Activated CD8-positive, alpha-beta T cell treated with anti-CD3 and anti-CD28 coated beads, Interleukin-2, amount 10 ng/mL, durations not matched to agents 7 days and 5 days (primary cell): ENCODE data around the gene IFRD1. TPM values are rescaled to one million over a fixed set of nuclear protein-coding genes. Genes with fewer than 3 reads are reported as not detected.

Experiments used
- ATAC-seq: fragments of 150-1000 bp; cut with Tn5 transposase; one replicate; pipeline ENCODE4 v1.10.0; 2021; ENCODE audit warnings: moderate library complexity
- CTCF ChIA-PET: fragments of 350-600 bp; sonication (Branson Sonifier 250); formaldehyde crosslinking; loops from one replicate; lab custom pipeline; 2021; ENCODE audit warnings: antibody characterized with exemption; lab: Charles Lee
- POLR2A ChIA-PET: fragments of 350-600 bp; sonication (Branson Sonifier 250); formaldehyde crosslinking; loops from one replicate; lab custom pipeline; 2021; ENCODE audit warnings: antibody characterized with exemption; lab: Charles Lee
- DNase-seq: peaks from one replicate; pipeline ENCODE4 v3.0.0-alpha.2; 2020
- H3K27ac Mint-ChIP-seq: one replicate; pipeline ENCODE4 v1.8.0; 2021; ENCODE audit warnings: mild to moderate bottlenecking, mixed read lengths
- H3K27me3 Mint-ChIP-seq: one replicate; pipeline ENCODE4 v1.8.0; 2021; ENCODE audit warnings: low read depth, mixed read lengths
- H3K36me3 Mint-ChIP-seq: one replicate; pipeline ENCODE4 v1.8.0; 2021; ENCODE audit warnings: low read depth, mixed read lengths
- H3K4me1 Mint-ChIP-seq: one replicate; pipeline ENCODE4 v1.8.0; 2021; ENCODE audit warnings: low read depth, mixed read lengths
- H3K4me3 Mint-ChIP-seq: one replicate; pipeline ENCODE4 v1.8.0; 2021; ENCODE audit warnings: mild to moderate bottlenecking, mixed read lengths
- H3K9me3 Mint-ChIP-seq: one replicate; pipeline ENCODE4 v1.8.0; 2022; ENCODE audit warnings: mixed read lengths; ENCODE audit not compliant: insufficient read depth
- total RNA-seq, 2 experiments: library from RNA; stranded (reverse); gene quantifications; one replicate each; pipeline ENCODE4 v1.2.3, GENCODE V29; 2021

IFRD1 gene
- total RNA-seq, 2 experiments from 2014 or later: 40.1 to 42.5 TPM

DNA sequence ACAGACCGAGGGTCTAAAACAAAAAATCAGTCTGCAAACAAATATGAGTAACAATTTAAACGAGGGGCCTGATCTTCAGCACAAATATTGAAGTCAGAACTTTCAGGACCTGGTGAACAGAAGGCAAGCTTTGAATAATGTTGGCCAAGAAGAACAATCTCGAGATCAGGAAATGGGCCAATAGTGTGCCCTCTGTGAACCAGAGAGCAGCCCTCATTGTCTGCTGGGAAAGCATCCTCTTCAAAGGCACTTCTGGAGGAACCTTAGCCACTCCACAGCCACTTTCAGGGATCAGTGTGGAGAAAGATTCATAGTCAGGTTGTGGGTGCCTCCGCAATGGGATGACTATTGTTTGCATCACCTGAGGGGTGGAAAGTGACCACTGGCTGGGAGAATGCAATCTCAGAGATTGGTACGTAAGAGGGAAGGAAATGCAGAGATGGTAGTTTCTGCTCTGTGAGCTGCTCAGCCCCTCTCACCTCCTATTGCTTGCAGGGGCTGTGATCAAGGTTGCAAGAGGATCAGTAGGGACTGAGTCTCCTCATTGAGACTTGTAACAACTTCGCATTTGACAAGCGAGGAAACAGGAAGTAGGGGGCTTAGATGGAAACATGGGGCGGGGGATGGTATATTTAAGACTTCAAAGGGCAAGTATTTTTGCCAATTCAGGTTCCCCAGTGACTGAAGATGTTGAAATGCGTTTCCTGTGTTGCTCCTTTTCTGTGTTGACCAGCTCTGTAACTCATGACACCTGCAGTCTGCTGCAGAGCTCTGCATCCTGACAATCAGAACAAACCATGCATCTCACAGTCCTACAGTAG lies 28.4 kb upstream of the IFRD1 start:
- no peaks in the 10 kb centered on the region for H3K36me3 Mint-ChIP-seq
- H3K4me1 Mint-ChIP-seq: peaks cover 23% of the 10 kb centered on the region
- POLR2A ChIA-PET: interaction anchor here (0.6 to 2.2 kb wide), 3 partner anchors 28 to 139 kb away, joined by 3 to 18 read pairs (median 7); partner anchors contain the start of gene IFRD1
- CTCF ChIA-PET: interaction anchor here (0.6 to 3.9 kb wide), 5 partner anchors 21 to 125 kb away, joined by 3 to 14 read pairs (median 3); partner anchors contain the start of gene IFRD1
- no peaks in the 10 kb centered on the region for H3K27me3 Mint-ChIP-seq
- DNase-seq (peak; percentile 33), ATAC-seq (peak; percentile 65)
- H3K4me3 Mint-ChIP-seq: no peak overlapping the region
- peak overlapping the region; percentile 43 for H3K27ac Mint-ChIP-seq
- H3K9me3 Mint-ChIP-seq: no peaks in the 10 kb centered on the region

DNA sequence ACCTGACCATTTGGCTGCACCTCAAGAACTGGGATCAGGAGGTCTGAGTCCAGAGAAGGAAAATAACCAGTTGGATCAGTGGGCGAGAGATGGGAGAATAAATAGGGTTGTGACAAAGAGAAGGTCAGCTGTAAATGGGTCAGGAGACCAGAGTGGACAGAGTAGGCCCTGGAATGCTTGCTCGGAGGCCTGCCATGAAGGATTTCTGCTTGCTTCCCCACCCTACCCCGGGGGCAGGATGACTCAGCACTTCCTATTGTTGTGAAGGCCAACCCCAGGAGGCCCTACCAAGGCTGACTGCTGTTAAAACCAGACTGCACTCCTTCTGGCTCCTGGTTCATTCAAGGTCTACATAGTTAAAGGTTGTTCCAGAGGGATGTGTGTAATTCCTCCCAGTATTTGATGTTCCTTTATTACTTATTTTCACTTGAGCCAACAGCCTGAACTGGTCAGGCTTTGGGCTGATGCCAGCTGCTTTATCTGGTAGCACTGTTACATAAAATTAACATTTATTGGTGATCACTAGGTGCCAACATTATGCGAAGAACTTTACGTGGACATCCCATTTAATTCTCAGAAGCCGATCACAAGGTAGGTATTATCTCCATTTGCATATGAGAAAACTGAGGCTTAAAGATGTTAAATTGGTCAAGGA lies 27.3 kb upstream of the IFRD1 start:
- ChIA-PET CTCF (interaction anchor here (1.0 to 3.9 kb wide), 4 partner anchors 20 to 73 kb away, joined by 3 to 14 read pairs (median 4); partner anchors contain the start of gene IFRD1), POLR2A (interaction anchor here (0.6 to 2.2 kb wide), 2 partner anchors 27 to 138 kb away, joined by 3 to 18 read pairs; partner anchors contain the start of gene IFRD1)
- H3K27me3 Mint-ChIP-seq: no peaks in the 10 kb centered on the region
- peak; percentile 24 for DNase-seq
- no peak overlapping the region for H3K27ac Mint-ChIP-seq
- H3K36me3 Mint-ChIP-seq: no peaks in the 10 kb centered on the region
- H3K4me3 Mint-ChIP-seq: no peak overlapping the region
- H3K4me1 Mint-ChIP-seq: peaks cover 23% of the 10 kb centered on the region
- ATAC-seq: no peak
- no peaks in the 10 kb centered on the region for H3K9me3 Mint-ChIP-seq

DNA sequence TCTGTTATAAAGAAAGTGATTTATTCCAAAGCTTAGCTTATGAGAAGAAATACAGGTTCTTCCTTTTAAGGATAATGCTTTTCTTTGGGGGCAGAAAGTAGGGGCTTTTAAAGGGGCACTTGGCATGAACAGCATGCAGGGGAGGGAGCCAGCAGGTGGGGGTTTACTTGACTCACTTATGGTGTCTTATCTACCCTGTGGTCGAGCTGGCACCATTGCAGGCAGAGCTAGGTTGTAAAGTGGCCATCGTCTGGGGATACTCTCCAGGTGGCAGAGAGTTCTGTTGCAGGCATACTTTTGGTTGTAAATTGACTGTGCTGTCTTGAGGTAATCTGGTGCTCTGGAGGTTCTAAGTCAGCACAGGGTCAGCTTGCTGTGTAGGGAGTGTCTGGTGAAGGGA lies 26.3 kb upstream of the IFRD1 start:
- ATAC-seq (no peak), DNase-seq (no peak)
- CTCF ChIA-PET: no interaction called here
- peaks cover 23% of the 10 kb centered on the region for H3K4me1 Mint-ChIP-seq
- no peaks in the 10 kb centered on the region for H3K36me3 Mint-ChIP-seq
- H3K4me3 Mint-ChIP-seq: no peak overlapping the region
- POLR2A ChIA-PET: no interaction called here
- no peak overlapping the region for H3K27ac Mint-ChIP-seq
- no peaks in the 10 kb centered on the region for H3K27me3 Mint-ChIP-seq
- no peaks in the 10 kb centered on the region for H3K9me3 Mint-ChIP-seq

DNA sequence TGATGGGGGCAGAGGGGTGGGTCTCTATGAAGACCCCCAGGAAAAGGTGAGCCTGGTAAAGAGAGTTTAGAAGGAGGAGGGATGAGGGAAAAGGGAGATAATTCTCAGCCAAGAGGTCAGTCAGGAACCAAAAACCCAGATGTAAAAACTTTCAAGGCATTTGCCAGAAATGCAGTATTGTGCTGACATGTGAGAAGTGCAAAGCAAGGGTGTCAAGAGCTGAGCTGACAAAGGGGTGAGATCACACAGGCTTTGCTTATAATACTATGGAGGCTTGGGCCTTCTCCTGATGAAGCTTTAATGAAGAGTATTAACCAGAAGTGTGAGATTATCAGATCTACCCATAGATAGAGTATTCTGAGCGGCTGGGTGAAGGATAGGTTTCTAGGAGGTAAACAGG lies 22.3 kb upstream of the IFRD1 start:
- ATAC-seq (no peak), DNase-seq (no peak)
- no peaks in the 10 kb centered on the region for H3K9me3 Mint-ChIP-seq
- no peaks in the 10 kb centered on the region for H3K27me3 Mint-ChIP-seq
- ChIA-PET CTCF (no interaction called here), POLR2A (interaction anchor here (1.7 kb wide), 1 partner anchor 22 kb away, joined by 6 read pairs; the partner anchor contains the start of gene IFRD1)
- no peak overlapping the region for H3K4me3 Mint-ChIP-seq
- no peaks in the 10 kb centered on the region for H3K36me3 Mint-ChIP-seq
- H3K4me1 Mint-ChIP-seq: peaks cover 8% of the 10 kb centered on the region
- H3K27ac Mint-ChIP-seq: no peak overlapping the region

DNA sequence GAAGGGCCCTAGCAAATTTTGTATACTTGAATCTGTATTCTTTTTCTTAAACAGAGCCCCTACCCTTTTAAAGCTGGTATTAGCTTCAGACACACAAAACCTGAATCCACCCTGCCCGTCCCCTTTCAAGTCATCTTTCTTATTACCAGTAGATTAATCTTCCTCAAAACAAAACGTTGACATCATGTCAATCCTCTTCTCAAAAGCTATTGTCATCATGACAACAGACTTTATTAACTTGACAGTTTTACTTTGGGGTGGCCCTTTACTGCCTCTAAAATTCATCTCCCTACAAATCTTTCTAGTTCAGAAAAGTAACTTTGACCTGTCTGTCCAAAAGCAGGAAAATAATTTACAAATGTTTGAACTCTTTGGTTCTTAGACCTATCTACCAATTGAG lies 21.5 kb upstream of the IFRD1 start:
- ChIA-PET CTCF (no interaction called here), POLR2A (interaction anchor here (1.7 kb wide), 1 partner anchor 22 kb away, joined by 6 read pairs; the partner anchor contains the start of gene IFRD1)
- no peaks in the 10 kb centered on the region for H3K9me3 Mint-ChIP-seq
- no peak overlapping the region for H3K4me3 Mint-ChIP-seq
- no peak overlapping the region for H3K27ac Mint-ChIP-seq
- no peak for ATAC-seq
- no peaks in the 10 kb centered on the region for H3K36me3 Mint-ChIP-seq
- H3K27me3 Mint-ChIP-seq: no peaks in the 10 kb centered on the region
- DNase-seq: no peak
- peaks cover under 1% of the 10 kb centered on the region for H3K4me1 Mint-ChIP-seq

DNA sequence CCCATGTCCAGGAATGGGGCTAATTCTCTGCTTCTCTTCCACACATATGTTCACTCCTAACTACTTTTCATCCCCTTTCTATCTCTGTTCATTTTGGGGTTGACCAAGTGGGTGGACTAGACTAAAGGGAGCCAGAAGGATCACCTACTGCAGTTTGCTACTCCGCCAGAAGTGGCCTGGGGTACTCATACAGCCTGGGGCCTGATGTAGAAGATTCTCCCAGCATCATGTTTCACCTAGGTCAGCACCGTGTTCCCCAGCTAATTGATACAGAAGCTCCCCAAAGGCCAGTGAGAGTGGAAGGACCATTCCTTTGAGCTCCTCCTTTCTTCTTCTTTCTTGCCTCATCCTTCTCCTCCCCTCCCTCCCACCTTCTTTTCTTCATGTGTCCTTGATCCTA lies 19.6 kb upstream of the IFRD1 start:
- ChIA-PET POLR2A (no interaction called here), CTCF (interaction anchor here (0.8 kb wide), 1 partner anchor 22 kb away, joined by 3 read pairs; no protein-coding TSS in a partner anchor)
- H3K36me3 Mint-ChIP-seq: no peaks in the 10 kb centered on the region
- H3K4me3 Mint-ChIP-seq: no peak overlapping the region
- H3K9me3 Mint-ChIP-seq: no peaks in the 10 kb centered on the region
- no peaks in the 10 kb centered on the region for H3K4me1 Mint-ChIP-seq
- H3K27ac Mint-ChIP-seq: no peak overlapping the region
- ATAC-seq (no peak), DNase-seq (no peak)
- no peaks in the 10 kb centered on the region for H3K27me3 Mint-ChIP-seq

DNA sequence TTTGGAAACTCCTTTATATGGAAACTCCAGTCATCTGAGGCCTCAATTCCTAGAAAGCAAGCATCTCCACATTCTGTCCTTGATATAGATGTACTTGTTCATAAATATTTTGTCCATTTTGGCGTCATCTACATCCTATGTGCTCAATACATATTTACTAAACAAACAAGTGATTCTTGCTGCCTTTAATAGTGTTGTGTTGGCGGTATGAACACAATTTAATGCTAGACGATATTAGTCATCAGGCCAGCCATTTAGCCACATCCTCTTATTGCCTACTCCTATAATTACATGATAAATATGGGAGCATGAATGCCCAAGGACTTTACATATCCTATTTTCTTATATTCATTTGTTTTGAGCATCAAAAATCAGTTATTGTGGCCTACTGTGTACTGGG lies 18.5 kb upstream of the IFRD1 start:
- no peak overlapping the region for H3K27ac Mint-ChIP-seq
- H3K9me3 Mint-ChIP-seq: no peaks in the 10 kb centered on the region
- no peak for DNase-seq
- H3K4me3 Mint-ChIP-seq: no peak overlapping the region
- ChIA-PET POLR2A (no interaction called here), CTCF (no interaction called here)
- no peaks in the 10 kb centered on the region for H3K4me1 Mint-ChIP-seq
- no peaks in the 10 kb centered on the region for H3K27me3 Mint-ChIP-seq
- no peak for ATAC-seq
- H3K36me3 Mint-ChIP-seq: no peaks in the 10 kb centered on the region

DNA sequence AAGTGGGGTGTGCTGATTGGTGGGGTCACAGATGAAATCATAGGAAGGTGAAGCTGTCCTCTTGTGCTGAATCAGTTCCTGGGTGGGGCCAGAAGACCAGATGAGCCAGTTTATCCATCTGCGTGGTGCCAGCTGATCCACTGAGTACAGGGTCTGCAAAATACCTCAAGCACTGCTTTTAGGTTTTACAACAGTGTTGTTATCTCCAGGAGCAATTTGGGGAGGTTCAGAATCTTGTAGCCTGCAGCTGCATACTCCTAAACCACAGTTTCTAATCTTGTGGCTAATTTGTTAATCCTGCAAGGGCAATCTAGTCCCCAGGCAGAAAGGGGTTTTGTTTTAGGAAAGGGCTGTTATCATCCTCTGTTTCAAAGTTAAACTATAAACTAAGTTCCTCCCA lies 17.0 kb upstream of the IFRD1 start:
- Mint-ChIP-seq H3K4me1 (no peaks in the 10 kb centered on the region), H3K27me3 (peaks cover 5% of the 10 kb centered on the region), H3K27ac (no peak overlapping the region), H3K4me3 (no peak overlapping the region), H3K36me3 (no peaks in the 10 kb centered on the region), H3K9me3 (no peaks in the 10 kb centered on the region)
- CTCF ChIA-PET: no interaction called here
- DNase-seq (no peak), ATAC-seq (no peak)
- POLR2A ChIA-PET: no interaction called here

DNA sequence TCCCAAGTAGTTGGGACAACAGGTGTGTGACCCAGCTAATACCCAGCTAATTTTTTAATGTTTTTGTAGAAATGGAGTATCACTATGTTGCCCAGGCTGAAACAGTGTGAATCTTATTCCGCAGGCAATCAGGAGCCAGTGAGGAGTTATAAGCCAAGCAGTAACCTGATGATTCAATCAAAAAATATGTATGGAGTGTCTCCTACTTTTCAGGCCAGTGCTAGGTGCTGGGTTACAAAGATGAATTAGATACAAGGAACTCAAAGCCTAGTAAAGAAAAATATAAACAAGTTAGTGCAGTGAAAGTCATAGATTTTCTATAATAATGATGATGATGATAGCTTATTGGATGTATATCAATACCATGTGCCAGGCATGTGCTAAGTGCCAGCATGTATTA lies 13.2 kb upstream of the IFRD1 start:
- H3K27me3 Mint-ChIP-seq: peaks cover 5% of the 10 kb centered on the region
- H3K4me3 Mint-ChIP-seq: no peak overlapping the region
- DNase-seq (no peak), ATAC-seq (no peak)
- CTCF ChIA-PET: no interaction called here
- POLR2A ChIA-PET: interaction anchor here (0.6 to 0.8 kb wide), 2 partner anchors 13 to 78 kb away, joined by 3 to 4 read pairs; no protein-coding TSS in a partner anchor
- H3K4me1 Mint-ChIP-seq: no peaks in the 10 kb centered on the region
- H3K9me3 Mint-ChIP-seq: no peaks in the 10 kb centered on the region
- no peaks in the 10 kb centered on the region for H3K36me3 Mint-ChIP-seq
- H3K27ac Mint-ChIP-seq: no peak overlapping the region

DNA sequence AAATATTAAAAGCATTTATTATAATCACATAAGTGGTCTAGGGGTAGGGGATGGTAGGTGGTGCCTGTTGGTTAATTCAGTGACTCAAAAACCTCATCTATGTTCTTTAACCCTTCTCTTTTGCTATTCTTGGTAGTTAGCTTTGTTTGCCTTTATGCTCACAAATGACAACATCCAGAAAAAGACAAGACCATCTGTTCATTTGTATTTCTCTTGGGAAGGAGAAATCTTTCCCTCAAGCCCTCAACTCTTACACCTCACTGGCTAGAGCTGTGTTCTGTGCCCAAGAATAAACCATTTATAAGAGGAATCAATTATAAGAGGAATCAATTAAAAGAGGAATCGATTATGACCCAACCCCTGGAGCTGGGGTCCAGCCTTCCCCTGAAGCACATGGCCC lies 10.8 kb upstream of the IFRD1 start:
- ChIA-PET CTCF (no interaction called here), POLR2A (no interaction called here)
- H3K9me3 Mint-ChIP-seq: no peaks in the 10 kb centered on the region
- no peaks in the 10 kb centered on the region for H3K4me1 Mint-ChIP-seq
- no peak for ATAC-seq
- peaks cover 5% of the 10 kb centered on the region for H3K27me3 Mint-ChIP-seq
- no peaks in the 10 kb centered on the region for H3K36me3 Mint-ChIP-seq
- H3K4me3 Mint-ChIP-seq: no peak overlapping the region
- DNase-seq: no peak
- no peak overlapping the region for H3K27ac Mint-ChIP-seq

DNA sequence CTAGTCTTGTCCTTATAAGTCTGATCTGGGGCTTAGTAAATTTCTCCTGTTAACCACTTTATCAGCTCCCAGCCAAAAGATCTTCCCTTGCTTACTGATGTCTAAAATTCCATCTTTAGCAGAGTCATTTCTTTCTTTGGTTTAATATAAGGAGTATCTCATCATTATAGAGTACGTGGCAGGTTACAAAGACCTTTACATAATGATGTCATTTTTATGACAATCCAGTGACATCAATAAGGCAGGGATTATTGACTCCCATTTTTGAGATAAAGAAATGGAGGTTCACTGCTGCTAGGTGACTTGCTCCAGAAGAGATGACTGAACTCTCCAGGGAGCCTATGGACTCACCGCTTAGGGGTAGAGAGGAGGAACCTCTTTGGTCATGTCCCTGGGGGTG lies 8.1 kb upstream of the IFRD1 start:
- ChIA-PET POLR2A (interaction anchor here (1.9 kb wide), 1 partner anchor 8 kb away, joined by 8 read pairs; the partner anchor contains the start of gene IFRD1), CTCF (no interaction called here)
- no peak overlapping the region for H3K4me3 Mint-ChIP-seq
- no peak for DNase-seq
- H3K27ac Mint-ChIP-seq: no peak overlapping the region
- no peaks in the 10 kb centered on the region for H3K4me1 Mint-ChIP-seq
- ATAC-seq: no peak
- H3K36me3 Mint-ChIP-seq: no peaks in the 10 kb centered on the region
- peaks cover 5% of the 10 kb centered on the region for H3K27me3 Mint-ChIP-seq
- H3K9me3 Mint-ChIP-seq: no peaks in the 10 kb centered on the region

DNA sequence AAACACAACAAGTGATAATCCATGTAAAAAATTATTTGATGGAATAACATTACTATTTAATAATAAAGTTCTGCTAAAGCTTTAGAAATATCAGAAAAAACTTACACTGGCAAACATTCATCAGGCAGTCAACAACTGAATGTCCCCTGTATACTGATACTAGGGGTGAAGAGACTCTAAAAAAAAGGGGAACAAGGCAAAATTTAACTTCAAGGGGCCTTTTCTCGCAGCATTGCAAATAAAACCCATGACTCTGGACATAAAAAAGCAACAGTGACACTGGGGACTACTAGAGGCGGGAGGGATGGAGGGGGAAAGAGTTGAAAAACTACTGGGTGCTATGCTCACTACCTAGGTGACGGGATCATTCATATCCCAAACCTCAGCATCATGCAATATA lies 5.8 kb upstream of the IFRD1 start:
- H3K27ac Mint-ChIP-seq: no peak overlapping the region
- ATAC-seq (no peak), DNase-seq (no peak)
- H3K9me3 Mint-ChIP-seq: no peaks in the 10 kb centered on the region
- ChIA-PET POLR2A (no interaction called here), CTCF (no interaction called here)
- no peak overlapping the region for H3K4me3 Mint-ChIP-seq
- H3K27me3 Mint-ChIP-seq: no peaks in the 10 kb centered on the region
- peaks cover 11% of the 10 kb centered on the region for H3K4me1 Mint-ChIP-seq
- no peaks in the 10 kb centered on the region for H3K36me3 Mint-ChIP-seq
